ENCODE data around the gene EFCAB3.
"Not testable (repeated sequence)": the region's sequence is repeated elsewhere in the genome, so short reads cannot be mapped to it uniquely, and the experiment has no call there.

DNA sequence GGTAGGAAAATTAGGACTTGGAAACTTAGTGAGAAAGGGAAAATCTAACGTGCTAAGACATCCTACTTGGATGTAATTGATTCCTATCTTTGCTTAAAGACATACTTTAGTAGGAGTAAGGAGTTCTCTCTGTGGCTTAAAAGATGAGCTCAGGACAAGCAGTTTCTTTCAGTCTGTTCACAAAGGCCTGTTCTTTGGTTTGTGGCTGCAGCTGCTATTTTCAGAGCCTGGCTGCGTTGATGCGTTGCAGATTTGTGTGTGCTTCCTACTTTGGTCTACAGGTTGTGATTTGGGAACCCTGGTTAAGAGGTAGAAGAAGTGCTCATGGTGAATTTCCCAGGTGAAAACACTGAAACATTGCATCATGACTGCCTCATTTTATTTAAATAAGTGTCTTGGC is 73.8 kb downstream of the EFCAB3 start:
- TF ChIP-seq, protein P1, sequence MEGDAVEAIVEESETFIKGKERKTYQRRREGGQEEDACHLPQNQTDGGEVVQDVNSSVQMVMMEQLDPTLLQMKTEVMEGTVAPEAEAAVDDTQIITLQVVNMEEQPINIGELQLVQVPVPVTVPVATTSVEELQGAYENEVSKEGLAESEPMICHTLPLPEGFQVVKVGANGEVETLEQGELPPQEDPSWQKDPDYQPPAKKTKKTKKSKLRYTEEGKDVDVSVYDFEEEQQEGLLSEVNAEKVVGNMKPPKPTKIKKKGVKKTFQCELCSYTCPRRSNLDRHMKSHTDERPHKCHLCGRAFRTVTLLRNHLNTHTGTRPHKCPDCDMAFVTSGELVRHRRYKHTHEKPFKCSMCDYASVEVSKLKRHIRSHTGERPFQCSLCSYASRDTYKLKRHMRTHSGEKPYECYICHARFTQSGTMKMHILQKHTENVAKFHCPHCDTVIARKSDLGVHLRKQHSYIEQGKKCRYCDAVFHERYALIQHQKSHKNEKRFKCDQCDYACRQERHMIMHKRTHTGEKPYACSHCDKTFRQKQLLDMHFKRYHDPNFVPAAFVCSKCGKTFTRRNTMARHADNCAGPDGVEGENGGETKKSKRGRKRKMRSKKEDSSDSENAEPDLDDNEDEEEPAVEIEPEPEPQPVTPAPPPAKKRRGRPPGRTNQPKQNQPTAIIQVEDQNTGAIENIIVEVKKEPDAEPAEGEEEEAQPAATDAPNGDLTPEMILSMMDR (optimal IDR thresholded peaks at IDR 0.05 in 1 of 3, IDR thresholded peaks at IDR 0.05 in 1 of 3, conservative IDR thresholded peaks at IDR 0.05 in 1 of 3; ENCODE audit: extremely low read depth in 1 of 3, insufficient read depth in 2 of 3, low read length in 3 of 3): not testable (repeated sequence)
- TF ChIP-seq EZH2 (IDR thresholded peaks at IDR 0.05; ENCODE audit: low read length): not testable (repeated sequence)

Data from keratinocyte (primary cell).